GM18868 (cell line): ENCODE data around the gene SLC17A9.
"Not testable (repeated sequence)": the region's sequence is repeated elsewhere in the genome, so short reads cannot be mapped to it uniquely, and the experiment has no call there.

Experiments used
- ATAC-seq: cut with Tn5 transposase; IDR thresholded peaks from one replicate; pipeline ENCODE4 v1.9.1; 2021; ENCODE audit warnings: mild to moderate bottlenecking, moderate library complexity; ENCODE audit not compliant: unreplicated experiment

The SLC17A9 gene

DNA sequence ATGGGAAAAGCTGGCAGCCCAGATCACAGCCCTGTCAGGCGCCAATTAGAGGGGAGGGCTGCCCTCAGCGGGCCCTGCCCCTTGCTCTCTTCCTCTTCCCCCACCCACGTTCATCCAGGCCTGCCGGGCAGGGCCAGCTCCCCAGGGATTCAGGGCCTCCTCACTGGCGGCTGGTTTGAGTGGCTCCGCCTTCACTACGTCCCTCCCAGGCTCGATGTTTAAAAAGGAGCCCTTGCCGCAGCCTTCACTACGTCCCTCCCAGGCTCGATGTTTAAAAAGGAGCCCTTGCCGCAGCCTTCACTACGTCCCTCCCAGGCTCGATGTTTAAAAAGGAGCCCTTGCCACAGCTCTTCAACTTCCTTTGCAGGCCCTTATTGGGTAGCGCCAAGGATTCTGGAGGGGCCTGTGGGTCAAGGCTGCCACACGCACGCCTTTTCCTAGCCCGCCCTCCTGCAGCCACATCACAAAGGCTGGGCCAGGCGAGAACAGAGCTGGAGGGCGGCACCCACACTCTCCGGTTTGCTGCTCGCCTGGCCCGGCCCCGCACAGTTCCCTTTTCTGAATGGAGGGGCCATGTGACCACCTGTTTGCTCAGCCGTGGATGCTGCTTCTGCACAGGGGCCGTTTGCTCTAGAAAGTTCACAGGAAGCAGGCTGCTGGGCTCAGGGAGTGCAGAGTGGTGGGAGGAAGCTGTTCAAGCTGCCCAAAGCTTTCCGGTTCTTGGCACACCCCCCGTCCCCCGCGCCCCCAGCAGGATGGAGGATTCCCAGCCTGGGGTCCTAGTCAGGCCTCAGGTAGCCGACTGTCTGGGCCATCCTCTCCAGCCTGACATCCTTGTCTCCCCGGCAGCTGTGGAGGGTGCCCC is 1.6 kb downstream of the SLC17A9 start:
- ATAC-seq = peak; percentile 88

GRCh38 chr20:62955519-62956386 is 3.2 kb downstream of the SLC17A9 start:
- no peak for ATAC-seq

DNA sequence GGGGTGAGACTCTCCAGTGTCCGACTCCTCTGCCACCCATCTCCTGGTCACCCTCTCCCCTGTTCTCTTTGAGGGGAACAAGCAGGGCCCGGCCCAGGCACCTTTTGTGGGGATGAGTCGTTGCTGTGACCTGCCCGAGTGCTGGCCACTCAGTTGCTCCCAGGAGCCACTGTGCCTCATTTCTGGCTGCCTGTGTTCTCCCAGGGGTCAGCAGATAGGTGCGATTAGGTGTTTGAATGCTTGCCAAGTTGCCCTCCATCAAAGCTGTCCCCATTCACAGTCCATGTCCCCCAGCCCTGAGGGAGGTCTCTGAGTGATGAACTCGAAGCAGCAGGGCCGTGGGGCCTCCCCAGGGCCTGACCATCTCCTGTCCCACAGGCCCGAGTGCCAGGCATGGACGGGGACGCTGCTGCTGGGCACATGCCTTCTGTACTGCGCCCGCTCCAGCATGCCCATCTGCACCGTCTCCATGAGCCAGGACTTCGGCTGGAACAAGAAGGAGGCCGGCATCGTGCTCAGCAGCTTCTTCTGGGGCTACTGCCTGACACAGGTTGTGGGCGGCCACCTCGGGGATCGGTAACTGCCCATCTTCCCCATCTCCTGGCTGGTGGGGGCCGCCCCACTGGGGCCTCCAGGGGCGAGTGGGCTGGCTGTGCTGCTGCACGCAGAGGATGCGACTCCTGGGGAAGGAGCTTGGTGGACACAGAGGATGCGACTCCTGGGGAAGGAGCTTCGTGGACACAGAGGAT is 4.1 kb downstream of the SLC17A9 start:
- no peak for ATAC-seq

- ATAC-seq = no peak
Measured at GRCh38 chr20:62957136-62958117, 4.9 kb downstream of the SLC17A9 start.

- no peak for ATAC-seq
Measured at GRCh38 chr20:62958388-62959100, 6.0 kb downstream of the SLC17A9 start.

GRCh38 chr20:62959101-62959971 is 6.8 kb downstream of the SLC17A9 start:
- no peak for ATAC-seq

- no peak for ATAC-seq
Measured at GRCh38 chr20:62959998-62960436, 7.5 kb downstream of the SLC17A9 start.

DNA sequence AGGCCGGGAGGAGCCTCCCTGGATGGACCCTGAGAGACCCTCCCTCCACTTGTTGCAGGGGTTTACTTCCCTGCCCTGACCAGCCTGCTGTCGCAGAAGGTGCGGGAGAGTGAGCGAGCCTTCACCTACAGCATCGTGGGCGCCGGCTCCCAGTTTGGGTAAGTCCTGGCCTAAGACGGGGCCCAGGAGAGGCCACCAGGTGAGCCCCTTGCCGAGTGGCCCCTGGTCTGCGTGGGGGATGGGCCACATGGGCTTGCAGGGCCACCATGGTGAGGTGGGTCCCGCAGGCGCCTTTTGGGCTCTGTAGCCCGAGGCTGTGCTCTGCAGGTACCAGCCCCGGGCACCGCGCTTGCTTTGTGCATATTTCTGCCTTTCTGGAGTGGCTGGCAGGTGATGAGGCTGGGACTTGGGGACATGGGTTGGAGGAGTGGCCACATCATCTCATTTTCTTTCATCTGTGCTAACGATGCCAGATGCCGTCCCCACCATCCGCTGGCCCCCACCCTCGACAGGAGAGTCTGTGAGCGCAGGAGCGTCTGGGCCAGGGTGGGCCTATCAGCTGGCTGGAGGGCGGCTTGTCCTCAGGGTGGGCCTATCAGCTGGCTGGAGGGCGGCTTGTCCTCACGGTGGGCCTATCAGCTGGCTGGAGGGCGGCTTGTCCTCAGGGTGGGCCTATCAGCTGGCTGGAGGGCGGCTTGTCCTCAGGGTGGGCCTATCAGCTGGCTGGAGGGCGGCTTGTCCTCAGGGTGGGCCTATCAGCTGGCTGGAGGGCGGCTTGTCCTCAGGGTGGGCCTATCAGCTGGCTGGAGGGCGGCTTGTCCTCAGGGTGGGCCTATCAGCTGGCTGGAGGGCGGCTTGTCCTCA is 8.2 kb downstream of the SLC17A9 start:
- ATAC-seq = not testable (repeated sequence)

DNA sequence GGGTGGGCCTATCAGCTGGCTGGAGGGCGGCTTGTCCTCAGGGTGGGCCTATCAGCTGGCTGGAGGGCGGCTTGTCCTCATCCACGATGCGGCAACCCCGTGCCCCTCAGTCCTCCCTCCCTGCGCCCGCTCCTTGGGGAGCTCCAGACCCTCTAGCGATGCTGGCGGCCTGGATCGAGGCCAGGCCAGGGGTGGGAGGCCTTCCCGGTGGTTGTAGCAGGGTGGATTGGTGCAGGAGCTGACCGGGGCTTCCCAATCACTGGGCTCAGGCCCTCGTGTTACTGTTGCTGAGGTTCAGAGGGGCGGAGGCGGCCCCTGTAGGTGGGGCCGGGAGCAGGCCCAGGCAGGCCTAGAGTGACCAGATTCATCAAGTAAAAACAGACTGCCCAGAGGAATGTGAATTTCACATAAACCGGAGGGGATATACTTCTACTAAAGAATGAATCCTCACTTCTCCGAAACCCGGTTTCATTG is 8.8 kb downstream of the SLC17A9 start:
- no peak for ATAC-seq

DNA sequence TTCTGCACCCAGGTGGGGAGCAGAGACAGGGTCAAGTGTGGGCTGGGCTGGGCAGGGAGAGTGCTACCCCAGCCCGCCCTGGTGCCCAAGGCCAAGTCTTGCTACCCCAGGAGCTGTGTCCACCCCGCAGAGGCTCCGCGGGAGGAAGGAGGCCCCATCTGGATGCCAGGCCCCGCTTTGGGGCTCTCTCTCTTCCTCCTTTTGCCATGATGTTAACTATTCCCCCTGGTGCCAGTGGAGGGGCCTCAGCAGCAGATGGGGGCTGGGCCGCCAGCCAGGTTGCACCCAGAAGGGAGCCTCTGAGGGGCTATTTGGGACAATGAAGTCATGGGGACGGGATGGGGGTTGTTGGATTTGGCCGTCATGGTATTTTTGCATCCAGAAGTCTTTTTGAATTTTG is 9.3 kb downstream of the SLC17A9 start:
- ATAC-seq = no peak

GRCh38 chr20:62962221-62962879 is 9.8 kb downstream of the SLC17A9 start:
- no peak for ATAC-seq

DNA sequence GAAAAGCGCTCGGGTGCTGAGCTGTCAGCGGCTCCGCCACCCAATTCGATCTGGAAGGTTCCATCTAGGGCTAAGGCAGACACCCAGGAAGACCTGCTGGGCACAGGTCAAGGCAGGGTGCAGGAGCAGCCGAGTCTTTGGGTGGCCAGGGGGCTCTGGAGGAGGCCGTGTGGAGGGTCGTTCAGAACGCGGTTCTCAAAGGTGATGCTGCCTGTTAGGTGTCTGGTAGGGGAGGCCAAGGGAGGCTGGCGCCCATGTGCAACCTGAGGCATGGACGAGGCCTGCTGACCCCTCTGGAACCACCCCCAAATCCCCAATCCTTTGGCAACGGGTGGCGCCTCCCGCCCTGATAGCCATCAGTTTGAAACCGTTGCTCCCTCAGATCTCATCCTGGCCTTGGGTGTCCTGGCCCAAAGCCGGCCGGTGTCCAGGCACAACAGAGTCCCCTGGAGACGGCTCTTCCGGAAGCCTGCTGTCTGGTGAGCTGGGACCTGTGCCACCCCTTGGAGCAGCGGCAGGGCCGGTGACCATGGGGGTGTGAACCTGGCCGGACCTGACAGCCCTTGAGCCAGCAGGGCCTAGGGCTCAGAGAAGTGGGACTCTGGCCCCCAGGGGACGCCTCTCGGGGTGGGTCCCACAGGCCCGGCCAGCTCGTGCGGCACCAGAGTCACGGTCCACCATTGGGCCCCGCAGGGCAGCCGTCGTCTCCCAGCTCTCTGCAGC is 10.5 kb downstream of the SLC17A9 start:
- no peak for ATAC-seq

DNA sequence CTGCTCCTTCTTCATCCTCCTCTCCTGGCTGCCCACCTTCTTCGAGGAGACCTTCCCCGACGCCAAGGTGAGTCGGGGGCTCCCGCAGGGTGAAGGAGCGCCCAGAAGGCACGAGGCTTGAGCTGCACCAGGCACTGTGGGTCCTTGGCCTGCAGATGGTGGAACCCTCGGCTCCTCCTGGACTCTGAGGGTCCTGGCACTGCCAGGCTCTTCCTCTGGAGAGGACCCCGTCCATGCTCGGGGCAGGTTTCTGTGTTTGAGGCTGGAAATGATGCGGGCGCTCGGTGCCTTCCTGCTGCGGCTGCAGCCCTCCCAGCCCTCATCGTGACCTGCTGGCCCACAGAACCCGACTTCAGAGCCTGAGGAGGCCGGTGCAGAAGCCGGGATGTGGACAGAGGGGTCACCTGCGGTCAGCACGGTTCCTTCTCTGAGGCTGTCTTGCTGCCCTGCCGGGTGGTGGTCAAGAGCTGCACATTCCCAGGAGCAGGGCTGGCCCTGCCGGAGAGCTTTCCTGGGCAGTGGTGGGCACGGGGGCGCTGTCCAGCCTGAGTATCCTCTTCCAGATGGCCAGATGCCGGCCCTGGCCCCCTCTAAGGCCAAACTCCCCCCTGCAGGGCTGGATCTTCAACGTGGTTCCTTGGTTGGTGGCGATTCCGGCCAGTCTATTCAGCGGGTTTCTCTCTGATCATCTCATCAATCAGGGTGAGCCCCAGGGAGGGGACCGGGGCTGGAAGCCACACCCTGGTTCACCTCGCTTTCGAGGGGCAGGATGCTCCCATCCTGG is 11.3 kb downstream of the SLC17A9 start:
- no peak for ATAC-seq

- no peak for ATAC-seq
Measured at GRCh38 chr20:62964700-62965099, 12.2 kb downstream of the SLC17A9 start.

GRCh38 chr20:62965363-62965771 is 12.9 kb downstream of the SLC17A9 start:
- no peak for ATAC-seq
